T-cell (primary cell): ENCODE measurements around the gene STAMBPL1. TPM values are rescaled to one million over a fixed set of nuclear protein-coding genes. Genes with fewer than 3 reads are reported as not detected.
A peak's percentile ranks its signal among the peaks of the same experiment; 100 is the strongest.

Experiments
- ATAC-seq, 4 experiments: fragments of 200-7000 bp in 3 of 4; fragments of 150-1000 bp in 1 of 4; cut with Tn5 transposase; replicated peaks in 1 of 4; 1 replicate in 3 of 4; 2 replicates in 1 of 4; pipeline ENCODE4 v1.10.0; 2021; ENCODE audit warnings: moderate library complexity in 3 of 4, mild to moderate bottlenecking in 2 of 4, moderate number of reproducible peaks in 1 of 4
- CTCF ChIA-PET, 2 donors: fragments of 300-600 bp; sonication (Branson Sonifier 250); formaldehyde crosslinking; loops; one replicate each; lab custom pipeline; 2022; ENCODE audit warnings: antibody characterized with exemption in 2 of 2; lab: Charles Lee
- POLR2A ChIA-PET, 2 donors: fragments of 300-600 bp; sonication (Branson Sonifier 250); formaldehyde crosslinking; loops; one replicate each; lab custom pipeline; 2022; ENCODE audit warnings: antibody characterized with exemption in 2 of 2; lab: Charles Lee
- DNase-seq, 35 experiments: peaks; one replicate each; pipeline versions ENCODE4 v3.0.0 to v3.0.0-alpha.2; 2013 to 2023
- H3K27ac ChIP-seq: one replicate; pipeline ENCODE4 v1.5.1; 2013; ENCODE audit warnings: low read length
- H3K27me3 ChIP-seq, 2 experiments: replicated peaks in 1 of 2; 1 replicate in 1 of 2; 2 replicates in 1 of 2; pipeline versions ENCODE4 v1.6.1 to v1.7.0; 2013; ENCODE audit warnings: low read length in 1 of 2, mixed read lengths in 1 of 2; ENCODE audit not compliant: control insufficient read depth in 2 of 2, insufficient read depth in 2 of 2; ENCODE audit errors: extremely low read depth in 1 of 2
- H3K36me3 ChIP-seq, 2 donors: 1 replicate in 1 of 2; 2 replicates in 1 of 2; pipeline versions ENCODE4 v1.6.1 to v1.7.0; 2013; ENCODE audit warnings: low read length in 1 of 2; ENCODE audit not compliant: control insufficient read depth in 2 of 2, insufficient read depth in 1 of 2; ENCODE audit errors: extremely low read depth in 1 of 2
- H3K4me1 ChIP-seq, 2 experiments: 1 replicate in 1 of 2; 2 replicates in 1 of 2; pipeline versions ENCODE4 v1.6.1 to v1.7.0; 2013; ENCODE audit warnings: low read length in 2 of 2, mixed read lengths in 1 of 2; ENCODE audit not compliant: insufficient read depth in 2 of 2, control insufficient read depth in 1 of 2; ENCODE audit errors: extremely low read depth in 1 of 2
- H3K4me3 ChIP-seq, 2 donors: 1 replicate in 1 of 2; 2 replicates in 1 of 2; pipeline versions ENCODE4 v1.5.1 to v1.7.0; 2013; ENCODE audit warnings: mild to moderate bottlenecking in 2 of 2, low read length in 1 of 2, moderate library complexity in 1 of 2; ENCODE audit not compliant: control insufficient read depth in 1 of 2; ENCODE audit errors: extremely low read depth in 1 of 2
- H3K9me3 ChIP-seq: 2 replicates; pipeline ENCODE4 v1.7.0; 2013
- H3K27ac Mint-ChIP-seq, 2 donors: one replicate each; pipeline ENCODE4 v1.8.0; 2020 to 2021; ENCODE audit warnings: mild to moderate bottlenecking in 2 of 2, mixed read lengths in 2 of 2
- H3K27me3 Mint-ChIP-seq, 2 donors: one replicate each; pipeline ENCODE4 v1.8.0; 2021 to 2022; ENCODE audit warnings: mixed read lengths in 2 of 2
- H3K36me3 Mint-ChIP-seq: one replicate; pipeline ENCODE4 v1.8.0; 2021; ENCODE audit warnings: mixed read lengths
- H3K4me1 Mint-ChIP-seq, 3 donors: one replicate each; pipeline ENCODE4 v1.8.0; 2020 to 2022; ENCODE audit warnings: mixed read lengths in 3 of 3, mild to moderate bottlenecking in 1 of 3
- H3K4me3 Mint-ChIP-seq, 3 donors: one replicate each; pipeline ENCODE4 v1.8.0; 2020 to 2022; ENCODE audit warnings: mild to moderate bottlenecking in 3 of 3, mixed read lengths in 3 of 3, moderate library complexity in 3 of 3
- H3K9me3 Mint-ChIP-seq, 3 donors: one replicate each; pipeline ENCODE4 v1.8.0; 2020 to 2022; ENCODE audit warnings: mixed read lengths in 3 of 3
- WGBS: methylation state at CpG from one replicate; pipeline ENCODE4 v1.1.5; 2013; ENCODE audit warnings: missing lambda C conversion rate; ENCODE audit not compliant: insufficient coverage; 5-methylcytosine and 5-hydroxymethylcytosine counted together
- total RNA-seq, 35 experiments: library from RNA in 6 of 35; stranded (reverse) in 6 of 35; fragments of 120-200 nt in 1 of 35; gene quantifications; one replicate each; pipeline versions ENCODE4 v1.2.1 to v1.2.4 and lab custom pipeline; 2013 to 2026

STAMBPL1 gene
- total RNA-seq, 5 donors from 2014 or later (not counting 1 experiment from before 2014, with no cell fraction given), result 27.5 to 37.8 (median 34.5) TPM

GRCh38 chr10:88913788-88914187, 33.7 kb downstream of the STAMBPL1 start:
- H3K27me3 ChIP-seq, result no peaks in the 10 kb centered on the region
- no peak overlapping the region for H3K4me3 ChIP-seq
- H3K27ac ChIP-seq, result no peak overlapping the region
- peaks cover 0 to 15% (median 6%) of the 10 kb centered on the region in 3 donors for H3K4me1 Mint-ChIP-seq
- H3K4me1 ChIP-seq, result no peaks in the 10 kb centered on the region
- no peak for DNase-seq
- H3K9me3 Mint-ChIP-seq, result no peaks in the 10 kb centered on the region
- ChIA-PET CTCF (no interaction called here), POLR2A (no interaction called here)
- 100% methylated on average over 1 of the region's 5 CpGs for WGBS
- peaks cover 51% of the 10 kb centered on the region for H3K36me3 Mint-ChIP-seq
- H3K27ac Mint-ChIP-seq, result no peak overlapping the region
- no peak overlapping the region for H3K4me3 Mint-ChIP-seq
- no peaks in the 10 kb centered on the region for H3K27me3 Mint-ChIP-seq
- H3K9me3 ChIP-seq, result no peaks in the 10 kb centered on the region
- peaks cover 4 to 38% of the 10 kb centered on the region in 2 donors for H3K36me3 ChIP-seq
- no peak for ATAC-seq

DNA sequence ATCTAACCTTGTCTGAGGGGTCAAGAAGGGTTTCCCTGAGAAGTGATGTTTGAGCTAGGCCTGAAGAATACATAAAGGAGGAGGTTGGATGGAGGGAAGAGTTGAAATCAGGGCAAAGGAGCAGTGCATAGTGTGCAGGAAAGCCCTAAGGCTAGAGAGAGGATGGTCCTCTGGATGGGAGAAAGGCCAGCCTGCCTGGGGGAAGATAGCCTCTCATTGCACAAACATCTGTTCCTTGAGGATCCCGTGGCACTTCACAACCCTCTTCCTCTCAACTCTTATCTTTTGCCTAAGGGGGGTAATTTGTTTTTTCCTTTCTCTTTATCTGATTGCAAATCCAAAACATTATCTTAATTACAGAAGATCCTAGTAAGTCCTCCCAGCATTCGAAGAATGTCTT, 35.7 kb downstream of the STAMBPL1 start:
- H3K9me3 Mint-ChIP-seq, result no peaks in the 10 kb centered on the region
- Histone ChIP-seq H3K4me1 (no peaks in the 10 kb centered on the region), H3K9me3 (no peaks in the 10 kb centered on the region), H3K4me3 (no peak overlapping the region), H3K27me3 (no peaks in the 10 kb centered on the region), H3K27ac (no peak overlapping the region), H3K36me3 (peaks cover 4 to 50% of the 10 kb centered on the region in 2 donors)
- H3K27me3 Mint-ChIP-seq, result no peaks in the 10 kb centered on the region
- no peak for DNase-seq
- peak overlapping the region in 1 of 2 donors; percentile 69 for H3K27ac Mint-ChIP-seq
- ATAC-seq, result no peak
- POLR2A ChIA-PET, result no interaction called here
- H3K4me1 Mint-ChIP-seq, result peaks cover 0 to 15% (median 6%) of the 10 kb centered on the region in 3 donors
- no peak overlapping the region for H3K4me3 Mint-ChIP-seq
- WGBS, result no CpG with 5 or more reads among the region's 2 CpGs
- H3K36me3 Mint-ChIP-seq, result peaks cover 59% of the 10 kb centered on the region
- CTCF ChIA-PET, result no interaction called here

GRCh38 chr10:88916231-88916630, 36.2 kb downstream of the STAMBPL1 start:
- Histone ChIP-seq H3K27me3 (no peaks in the 10 kb centered on the region), H3K4me3 (no peak overlapping the region), H3K4me1 (no peaks in the 10 kb centered on the region), H3K27ac (no peak overlapping the region), H3K36me3 (peaks cover 4 to 49% of the 10 kb centered on the region in 2 donors), H3K9me3 (no peaks in the 10 kb centered on the region)
- ATAC-seq (no peak), DNase-seq (no peak)
- H3K9me3 Mint-ChIP-seq, result no peaks in the 10 kb centered on the region
- ChIA-PET POLR2A (no interaction called here), CTCF (no interaction called here)
- H3K27me3 Mint-ChIP-seq, result no peaks in the 10 kb centered on the region
- H3K27ac Mint-ChIP-seq, result no peak overlapping the region
- peaks cover 59% of the 10 kb centered on the region for H3K36me3 Mint-ChIP-seq
- H3K4me1 Mint-ChIP-seq, result peaks cover 0 to 15% (median 6%) of the 10 kb centered on the region in 3 donors
- H3K4me3 Mint-ChIP-seq, result no peak overlapping the region

GRCh38 chr10:88916986-88917385, 36.9 kb downstream of the STAMBPL1 start:
- Mint-ChIP-seq H3K36me3 (peaks cover 52% of the 10 kb centered on the region), H3K27ac (no peak overlapping the region), H3K4me3 (no peak overlapping the region), H3K9me3 (no peaks in the 10 kb centered on the region), H3K4me1 (peaks cover 0 to 8% (median 6%) of the 10 kb centered on the region in 3 donors), H3K27me3 (no peaks in the 10 kb centered on the region)
- 100% methylated on average over 2 of the region's 3 CpGs for WGBS
- H3K4me1 ChIP-seq, result no peaks in the 10 kb centered on the region
- ChIA-PET POLR2A (interaction anchor here in 1 of 2 donors (0.6 kb wide), 1 partner anchor 1043 kb away, joined by 3 read pairs; no protein-coding TSS in a partner anchor), CTCF (interaction anchor here in 1 of 2 donors (0.6 kb wide), 1 partner anchor 23 kb away, joined by 3 read pairs; no protein-coding TSS in a partner anchor)
- peaks cover 4 to 50% of the 10 kb centered on the region in 2 donors for H3K36me3 ChIP-seq
- no peak overlapping the region for H3K27ac ChIP-seq
- ATAC-seq, result no peak
- no peaks in the 10 kb centered on the region for H3K27me3 ChIP-seq
- no peaks in the 10 kb centered on the region for H3K9me3 ChIP-seq
- DNase-seq, result no peak
- no peak overlapping the region for H3K4me3 ChIP-seq

DNA sequence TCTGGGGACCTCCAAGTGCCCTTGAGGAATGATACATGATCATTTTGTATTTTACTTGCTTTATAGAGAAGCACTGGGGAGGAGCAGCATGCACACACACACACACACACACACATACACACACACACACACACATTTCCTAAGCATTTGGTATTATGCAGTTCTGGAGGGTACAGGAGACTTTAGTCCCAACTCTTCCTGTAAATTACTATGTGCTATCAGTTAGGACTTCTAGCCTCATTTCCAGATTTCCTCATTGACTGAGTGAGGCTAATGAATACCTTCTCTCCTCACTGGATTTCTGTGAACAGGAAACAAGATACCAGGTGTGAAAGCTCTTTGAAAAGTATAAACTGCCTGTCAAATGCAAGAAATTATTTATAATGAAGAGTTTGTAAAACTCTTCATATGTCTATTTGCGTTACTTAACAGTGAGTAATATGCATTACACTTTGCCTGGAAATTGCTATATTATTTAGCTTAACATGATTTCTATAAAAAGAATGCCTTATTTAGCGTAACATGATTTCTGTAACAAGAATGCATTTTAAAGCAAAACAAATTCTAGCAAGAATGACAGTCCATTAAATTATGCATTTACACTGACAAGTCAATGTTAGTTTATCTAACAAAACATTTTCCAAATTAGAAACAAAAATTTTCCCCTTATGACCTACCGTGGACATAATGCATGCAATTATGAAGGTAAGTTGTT, 38.3 kb downstream of the STAMBPL1 start:
- H3K27ac ChIP-seq, result no peak overlapping the region
- H3K27me3 ChIP-seq, result no peaks in the 10 kb centered on the region
- ATAC-seq, result no peak
- H3K36me3 ChIP-seq, result peaks cover 4 to 49% of the 10 kb centered on the region in 2 donors
- Mint-ChIP-seq H3K27me3 (no peaks in the 10 kb centered on the region), H3K4me3 (no peak overlapping the region), H3K9me3 (no peaks in the 10 kb centered on the region), H3K36me3 (peaks cover 40% of the 10 kb centered on the region), H3K27ac (no peak overlapping the region), H3K4me1 (peaks cover 0 to 7% (median 6%) of the 10 kb centered on the region in 3 donors)
- no peak overlapping the region for H3K4me3 ChIP-seq
- no CpG with 5 or more reads among the region's 3 CpGs for WGBS
- H3K4me1 ChIP-seq, result no peaks in the 10 kb centered on the region
- CTCF ChIA-PET, result interaction anchor here in 1 of 2 donors (1.2 kb wide), 1 partner anchor 16 kb away, joined by 3 read pairs; no protein-coding TSS in a partner anchor
- H3K9me3 ChIP-seq, result no peaks in the 10 kb centered on the region
- DNase-seq, result no peak
- POLR2A ChIA-PET, result no interaction called here

- H3K36me3 ChIP-seq, result peaks cover 4 to 49% of the 10 kb centered on the region in 2 donors
- POLR2A ChIA-PET, result no interaction called here
- H3K36me3 Mint-ChIP-seq, result peaks cover 40% of the 10 kb centered on the region
- H3K9me3 ChIP-seq, result no peaks in the 10 kb centered on the region
- H3K27me3 ChIP-seq, result no peaks in the 10 kb centered on the region
- CTCF ChIA-PET, result interaction anchor here in 1 of 2 donors (1.5 kb wide), 1 partner anchor 14 kb away, joined by 3 read pairs; no protein-coding TSS in a partner anchor
- DNase-seq (no peak), ATAC-seq (no peak)
- no peaks in the 10 kb centered on the region for H3K4me1 ChIP-seq
- WGBS, result no CpG with 5 or more reads among the region's 1 CpG
- no peak overlapping the region for H3K4me3 Mint-ChIP-seq
- no peak overlapping the region for H3K4me3 ChIP-seq
- no peak overlapping the region for H3K27ac Mint-ChIP-seq
- H3K9me3 Mint-ChIP-seq, result no peaks in the 10 kb centered on the region
- H3K27me3 Mint-ChIP-seq, result no peaks in the 10 kb centered on the region
- peaks cover 0 to 7% (median 6%) of the 10 kb centered on the region in 3 donors for H3K4me1 Mint-ChIP-seq
- no peak overlapping the region for H3K27ac ChIP-seq
Observed at GRCh38 chr10:88919041-88919440, 39.0 kb downstream of the STAMBPL1 start.
